GM19397 (cell line): ENCODE results near the gene ANK3.

Experiments used
- ATAC-seq: cut with Tn5 transposase; IDR thresholded peaks from one replicate; pipeline ENCODE4 v1.9.1; 2021; ENCODE audit warnings: mild to moderate bottlenecking, moderate library complexity; ENCODE audit not compliant: unreplicated experiment

Gene ANK3

DNA sequence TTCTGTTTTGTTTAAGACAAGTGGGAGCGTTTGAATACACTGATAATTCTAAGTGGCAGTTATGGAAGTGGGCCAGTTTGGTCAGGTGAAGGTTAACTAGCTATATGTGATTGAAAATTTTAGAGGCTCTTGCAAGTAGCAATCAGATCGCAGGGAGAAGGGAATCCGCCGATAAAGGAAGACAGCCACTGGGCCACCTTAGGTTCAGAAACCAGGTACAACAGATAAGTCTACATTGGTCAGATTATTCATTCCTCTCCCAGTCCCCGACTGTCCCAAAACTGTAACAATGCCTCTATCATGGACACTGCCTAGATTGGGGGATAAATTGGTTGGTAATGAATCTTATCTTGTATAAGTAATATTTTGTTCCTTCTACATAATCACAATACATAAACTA is 8.9 kb downstream of the ANK3 start:
- no peak for ATAC-seq

DNA sequence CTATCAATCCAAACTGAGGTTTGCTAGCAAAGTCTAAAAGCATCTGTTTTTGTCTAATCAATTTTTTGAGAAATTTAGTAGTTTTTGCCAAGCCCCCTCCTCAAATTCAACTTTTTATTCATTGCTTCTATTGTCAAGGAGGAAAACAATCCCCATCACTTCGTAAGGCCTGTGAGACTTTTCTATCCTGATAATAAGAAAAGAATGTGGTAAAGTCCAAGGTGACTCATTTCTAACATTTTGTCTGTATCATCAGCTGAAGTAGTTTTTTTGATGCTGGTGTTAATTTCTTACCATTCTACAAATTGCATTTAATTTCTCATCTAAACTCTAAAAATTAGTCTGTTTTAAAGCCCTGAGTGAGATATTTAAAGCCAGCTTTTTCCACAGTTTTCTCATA is 11.7 kb downstream of the ANK3 start:
- no peak for ATAC-seq

DNA sequence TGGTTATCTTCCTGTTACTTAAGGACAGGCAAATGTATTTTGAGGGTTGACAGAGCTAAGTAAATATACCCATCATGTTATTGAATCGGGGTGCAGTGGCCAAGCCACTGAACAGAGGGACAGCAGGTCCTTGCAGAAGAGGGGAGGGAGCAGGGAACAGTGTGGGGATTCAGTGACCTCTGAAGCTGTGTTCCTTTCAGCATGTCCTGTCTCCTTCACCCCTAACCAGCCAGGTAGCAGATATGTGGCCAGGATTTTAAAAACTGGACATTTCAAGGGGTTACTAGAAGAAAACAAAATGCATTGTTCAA is 12.7 kb downstream of the ANK3 start:
- ATAC-seq = no peak

DNA sequence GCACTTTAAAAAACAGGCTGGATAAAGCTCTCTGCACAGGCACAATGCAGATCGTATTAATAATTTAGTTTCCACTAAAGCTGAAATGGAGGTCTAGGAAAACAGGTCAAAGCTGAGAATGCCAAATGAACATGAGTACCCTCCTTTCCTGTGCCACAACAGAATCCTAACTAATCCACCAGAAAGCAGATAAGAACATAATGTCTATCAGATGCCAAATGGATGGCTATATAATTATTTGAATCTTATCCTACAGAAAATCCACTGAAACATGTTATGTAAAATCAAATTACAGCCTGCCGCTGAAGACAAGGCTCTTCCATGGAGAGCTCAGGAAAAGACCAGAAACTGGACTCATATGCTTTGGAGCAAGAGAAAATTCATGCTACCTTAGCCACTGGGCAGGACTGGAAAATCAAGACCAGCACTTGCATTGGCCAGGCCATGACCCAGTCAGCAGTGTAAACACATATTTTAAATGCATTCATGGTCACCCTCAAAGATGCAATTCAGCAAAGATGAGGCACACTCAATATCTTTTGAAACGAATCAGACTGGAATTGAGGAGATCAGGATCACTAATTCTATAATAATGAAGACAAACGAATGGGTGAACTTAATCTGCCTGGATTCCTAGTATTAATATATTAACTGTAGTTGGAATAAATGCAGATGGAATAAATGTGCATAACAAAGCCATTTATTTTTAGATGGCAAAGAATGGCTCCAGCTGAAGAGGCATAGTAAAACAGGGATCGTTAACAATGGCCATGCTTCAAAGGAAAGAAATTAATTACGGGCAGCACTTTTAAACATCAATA is 13.2 kb downstream of the ANK3 start:
- ATAC-seq = no peak

GRCh38 chr10:60375293-60376004 is 14.2 kb downstream of the ANK3 start:
- no peak for ATAC-seq

- ATAC-seq = no peak
Measured at GRCh38 chr10:60374836-60375235, 14.8 kb downstream of the ANK3 start.

DNA sequence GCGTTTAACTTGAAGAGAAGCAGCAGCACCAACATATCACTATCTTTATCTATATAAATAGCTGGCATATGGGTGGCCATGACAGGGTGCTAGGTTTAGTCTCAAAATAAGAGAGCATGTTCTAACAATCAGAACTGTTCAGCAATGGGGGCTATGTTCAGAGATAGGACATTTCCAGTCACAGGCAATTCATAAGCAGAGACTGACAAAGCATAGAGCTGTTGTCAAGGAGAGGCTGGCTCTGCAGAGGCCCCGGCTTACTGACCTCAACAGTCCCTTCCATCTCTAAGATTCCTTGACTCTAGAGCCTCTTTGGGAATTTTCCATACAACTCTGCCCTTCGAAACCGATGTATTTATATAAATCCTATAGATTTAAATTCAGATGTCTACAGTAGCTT is 17.2 kb downstream of the ANK3 start:
- no peak for ATAC-seq

DNA sequence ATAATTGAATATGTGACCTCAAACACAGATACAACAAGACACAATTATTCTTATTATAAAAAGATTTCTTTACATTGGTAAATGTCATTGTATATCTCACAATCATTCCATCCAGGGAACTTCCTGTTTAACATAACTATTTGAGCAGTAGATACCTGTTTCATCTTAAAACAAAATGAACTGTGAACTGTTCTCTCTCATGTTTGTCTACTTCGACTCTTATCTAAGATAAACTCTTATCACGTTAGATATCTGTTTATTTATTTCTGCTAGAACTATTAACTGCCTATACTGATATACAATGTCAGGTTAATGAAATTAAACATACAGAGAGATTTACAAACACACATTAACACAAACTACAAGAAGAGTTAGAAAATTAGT is 20.1 kb downstream of the ANK3 start:
- no peak for ATAC-seq

GRCh38 chr10:60368875-60369546 is 20.7 kb downstream of the ANK3 start:
- no peak for ATAC-seq

- ATAC-seq = no peak
Measured at GRCh38 chr10:60367901-60368300, 21.8 kb downstream of the ANK3 start.

- ATAC-seq = no peak
Measured at GRCh38 chr10:60367431-60367830, 22.2 kb downstream of the ANK3 start.

GRCh38 chr10:60367024-60367423 is 22.7 kb downstream of the ANK3 start:
- ATAC-seq = no peak

DNA sequence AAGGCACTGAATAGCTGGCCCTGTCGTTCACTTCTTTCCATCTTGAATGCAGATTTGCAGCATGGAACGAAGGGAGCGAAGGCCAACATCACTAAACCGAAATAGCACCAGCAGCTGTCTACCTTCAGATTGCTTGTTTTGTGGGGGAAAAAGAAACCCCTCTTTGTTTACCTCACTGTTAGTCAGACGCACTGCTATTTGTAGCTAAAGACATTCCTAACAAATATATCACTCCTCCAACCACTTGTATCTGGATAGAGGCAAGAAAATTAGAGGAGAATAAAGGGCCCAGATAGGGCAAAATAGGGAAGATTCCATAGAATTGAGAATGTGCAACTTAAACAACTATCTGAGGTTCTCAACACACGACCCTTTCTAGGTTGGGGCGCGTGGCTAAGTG is 26.5 kb downstream of the ANK3 start:
- ATAC-seq = no peak

GRCh38 chr10:60362461-60362860 is 27.2 kb downstream of the ANK3 start:
- no peak for ATAC-seq

DNA sequence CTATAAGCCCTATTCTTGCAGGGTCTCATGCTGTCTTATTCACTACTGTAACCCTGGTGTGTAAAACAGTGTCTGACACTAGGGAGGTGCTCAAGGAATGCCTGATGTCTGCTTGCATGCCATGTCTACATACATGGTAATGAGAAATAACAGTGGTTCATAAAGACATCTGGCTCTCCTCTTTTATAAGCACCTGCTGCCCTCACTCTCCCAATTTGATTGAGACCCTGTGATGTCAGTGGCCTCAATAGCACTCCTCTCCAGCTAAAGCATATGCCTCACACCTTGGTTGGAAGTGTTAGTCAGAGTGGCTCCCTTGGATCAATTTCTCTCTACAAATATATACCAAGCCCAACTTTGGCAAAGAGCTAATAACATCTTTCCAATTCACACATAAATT is 30.6 kb downstream of the ANK3 start:
- ATAC-seq = no peak

DNA sequence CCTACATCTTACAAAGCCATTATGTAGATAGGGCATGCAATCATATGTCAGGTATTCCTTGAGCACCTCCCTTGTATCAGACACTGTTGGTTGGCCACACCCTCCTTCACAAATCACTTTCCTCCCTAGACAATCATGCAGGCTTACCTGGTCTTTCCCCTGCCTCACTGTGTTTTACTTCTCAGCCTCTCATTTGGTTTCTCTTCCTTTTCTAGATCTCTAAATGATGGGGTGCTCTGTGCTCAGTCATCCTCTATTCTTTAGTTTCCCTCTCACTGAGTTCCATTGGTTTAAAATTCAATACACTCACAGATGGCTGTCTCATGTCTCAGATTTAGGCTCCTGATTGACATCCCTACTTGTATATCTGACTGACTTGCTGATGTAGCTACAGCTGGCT is 31.4 kb downstream of the ANK3 start:
- ATAC-seq = peak; percentile 90

GRCh38 chr10:60353519-60354258 is 36.0 kb downstream of the ANK3 start:
- ATAC-seq = no peak

DNA sequence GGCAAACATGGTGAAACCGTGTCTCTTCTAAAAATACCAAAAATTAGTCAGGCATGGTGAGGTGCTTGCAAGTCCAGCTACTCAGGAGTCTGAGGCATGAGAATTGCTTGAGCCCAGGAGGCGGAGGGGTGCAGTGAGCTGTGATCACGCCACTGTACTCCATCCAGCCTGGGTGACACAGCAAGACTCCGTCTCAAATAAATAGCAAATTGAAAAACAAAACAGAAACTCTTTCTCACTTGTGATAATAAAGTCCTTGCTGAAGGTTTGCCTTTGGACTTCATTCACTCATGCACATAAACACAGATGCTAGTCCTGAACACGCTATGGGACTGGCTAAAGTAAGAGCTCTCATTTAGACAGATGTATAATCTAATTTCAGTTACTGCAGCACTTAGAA is 37.6 kb downstream of the ANK3 start:
- peak; percentile 61 for ATAC-seq

DNA sequence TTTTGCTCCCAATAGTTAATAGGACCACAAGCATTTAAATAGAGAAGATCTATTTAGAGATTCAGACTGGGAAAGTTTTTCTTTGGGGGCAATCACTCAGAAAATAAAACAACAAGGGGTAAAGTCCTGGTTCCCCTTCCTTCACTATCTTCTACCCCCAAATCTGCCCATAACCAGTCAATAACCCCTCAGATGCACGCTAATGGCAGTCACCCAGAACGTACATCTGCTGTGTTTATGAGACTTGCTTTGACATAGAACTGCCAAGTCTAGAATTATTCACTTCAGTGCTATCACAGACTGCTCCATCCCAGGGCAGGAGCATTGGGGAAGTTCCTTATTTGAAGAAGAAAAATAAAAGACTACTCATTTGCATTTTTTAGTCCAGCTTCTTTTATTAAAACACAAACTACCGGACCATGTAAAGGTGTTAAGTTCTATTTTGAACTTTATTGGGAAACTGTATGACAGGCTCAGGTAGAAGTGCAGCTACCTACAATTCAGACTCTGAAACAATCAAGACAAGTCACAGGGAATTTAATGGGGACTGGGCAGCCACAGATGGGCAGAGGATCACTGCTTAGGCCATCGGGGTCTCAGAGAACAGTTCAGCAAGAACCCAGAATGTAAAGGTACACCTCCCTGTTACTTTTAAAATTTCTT is 38.4 kb downstream of the ANK3 start:
- ATAC-seq = peak; percentile 68

- no peak for ATAC-seq
Measured at GRCh38 chr10:60350400-60350799, 39.3 kb downstream of the ANK3 start.

DNA sequence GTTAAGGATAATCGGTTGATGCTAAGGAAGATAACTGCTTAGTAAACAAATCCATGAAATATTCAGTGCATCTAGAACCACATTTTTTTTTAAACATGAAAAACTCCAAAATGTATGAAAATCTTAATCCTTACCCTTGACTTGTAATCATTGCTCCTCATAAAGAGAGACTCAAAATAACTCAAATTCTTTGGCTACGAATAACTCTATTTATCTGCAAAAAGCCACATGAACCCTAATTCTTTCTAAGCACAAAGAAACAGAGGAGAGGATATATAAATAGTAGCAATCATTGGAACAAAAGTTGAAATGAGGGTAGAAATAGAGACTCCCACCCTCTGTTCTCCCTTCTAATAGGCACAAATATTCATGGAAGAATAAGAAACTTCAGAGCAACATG is 40.2 kb downstream of the ANK3 start:
- no peak for ATAC-seq
